ENCODE data around the gene RTCA. TPM values are rescaled to one million over a fixed set of nuclear protein-coding genes. Genes with fewer than 3 reads are reported as not detected.

Gene RTCA
- total RNA-seq, 1 donor from 2014 or later = 49.7 TPM

DNA sequence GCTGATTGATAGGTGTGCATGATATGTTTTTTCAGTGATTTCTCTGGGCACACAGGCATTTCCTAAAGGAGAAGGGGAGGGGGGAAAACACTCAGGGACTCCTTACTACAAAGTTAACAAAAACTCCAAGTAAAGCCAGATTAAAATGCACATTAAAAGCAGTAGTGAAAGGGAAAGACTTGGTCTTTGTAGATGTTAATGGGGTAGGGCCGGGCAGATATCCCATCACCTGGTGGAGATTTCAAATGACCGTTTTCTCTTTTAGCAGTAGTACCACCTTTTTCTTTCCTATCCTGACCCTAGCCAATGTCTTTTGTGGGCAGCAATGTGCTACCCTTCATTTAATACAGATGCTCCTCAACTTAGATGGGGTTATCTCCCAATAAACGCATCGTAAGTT is 32.5 kb downstream of the RTCA start:
- H3K4me3 Mint-ChIP-seq (ENCODE audit: unreplicated experiment) = no peak overlapping the region
- no peaks in the 10 kb centered on the region for H3K4me1 Mint-ChIP-seq (ENCODE audit: low read depth, unreplicated experiment)
- no peak for DNase-seq
- TF ChIP-seq, protein P1, sequence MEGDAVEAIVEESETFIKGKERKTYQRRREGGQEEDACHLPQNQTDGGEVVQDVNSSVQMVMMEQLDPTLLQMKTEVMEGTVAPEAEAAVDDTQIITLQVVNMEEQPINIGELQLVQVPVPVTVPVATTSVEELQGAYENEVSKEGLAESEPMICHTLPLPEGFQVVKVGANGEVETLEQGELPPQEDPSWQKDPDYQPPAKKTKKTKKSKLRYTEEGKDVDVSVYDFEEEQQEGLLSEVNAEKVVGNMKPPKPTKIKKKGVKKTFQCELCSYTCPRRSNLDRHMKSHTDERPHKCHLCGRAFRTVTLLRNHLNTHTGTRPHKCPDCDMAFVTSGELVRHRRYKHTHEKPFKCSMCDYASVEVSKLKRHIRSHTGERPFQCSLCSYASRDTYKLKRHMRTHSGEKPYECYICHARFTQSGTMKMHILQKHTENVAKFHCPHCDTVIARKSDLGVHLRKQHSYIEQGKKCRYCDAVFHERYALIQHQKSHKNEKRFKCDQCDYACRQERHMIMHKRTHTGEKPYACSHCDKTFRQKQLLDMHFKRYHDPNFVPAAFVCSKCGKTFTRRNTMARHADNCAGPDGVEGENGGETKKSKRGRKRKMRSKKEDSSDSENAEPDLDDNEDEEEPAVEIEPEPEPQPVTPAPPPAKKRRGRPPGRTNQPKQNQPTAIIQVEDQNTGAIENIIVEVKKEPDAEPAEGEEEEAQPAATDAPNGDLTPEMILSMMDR (IDR thresholded peaks at IDR 0.05; ENCODE audit: partially characterized antibody, unreplicated experiment) = no peak
- no peaks in the 10 kb centered on the region for H3K36me3 Mint-ChIP-seq (ENCODE audit: unreplicated experiment)
- no peak overlapping the region for H3K27ac Mint-ChIP-seq (ENCODE audit: unreplicated experiment)
- peaks cover 1% of the 10 kb centered on the region for H3K27me3 Mint-ChIP-seq (ENCODE audit: unreplicated experiment)
- H3K9me3 Mint-ChIP-seq (ENCODE audit: unreplicated experiment) = peaks cover 2% of the 10 kb centered on the region

DNA sequence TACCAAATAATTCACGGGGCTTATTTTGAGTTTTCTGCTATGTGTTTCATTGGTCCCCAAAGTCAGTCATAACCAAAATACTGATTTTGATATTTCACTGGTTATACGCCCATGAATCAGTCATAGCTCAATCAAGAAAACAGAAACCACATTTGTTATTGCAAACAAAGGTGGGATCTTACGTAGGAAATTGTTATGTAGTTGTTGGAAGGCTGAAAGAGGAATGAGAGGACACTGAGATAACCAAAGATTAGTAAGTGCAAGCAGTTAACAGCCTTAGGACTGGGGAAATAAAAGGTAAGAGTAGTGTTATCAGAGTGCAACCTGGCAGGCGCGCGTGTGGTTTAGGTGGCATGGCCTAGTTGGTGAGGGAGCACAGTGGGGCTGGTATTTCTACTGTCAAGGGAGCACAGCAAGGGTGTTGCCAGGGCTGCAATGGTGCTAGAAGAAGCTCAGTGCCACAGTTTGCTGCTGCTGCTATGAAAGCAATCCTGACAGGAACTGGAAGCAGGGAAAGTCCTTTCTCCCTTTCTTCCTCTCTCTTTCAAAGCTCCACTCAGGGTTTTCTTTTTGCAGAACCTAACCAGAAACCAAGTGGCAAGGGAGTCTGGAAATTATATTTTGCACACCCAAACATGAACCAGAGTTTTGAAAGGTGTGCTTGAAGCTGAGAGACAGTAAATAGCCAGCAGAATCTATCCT is 33.7 kb downstream of the RTCA start:
- Mint-ChIP-seq H3K9me3 (ENCODE audit: unreplicated experiment) (peaks cover 2% of the 10 kb centered on the region), H3K27me3 (ENCODE audit: unreplicated experiment) (peaks cover 1% of the 10 kb centered on the region), H3K27ac (ENCODE audit: unreplicated experiment) (no peak overlapping the region), H3K36me3 (ENCODE audit: unreplicated experiment) (no peaks in the 10 kb centered on the region), H3K4me3 (ENCODE audit: unreplicated experiment) (no peak overlapping the region), H3K4me1 (ENCODE audit: low read depth, unreplicated experiment) (no peaks in the 10 kb centered on the region)
- TF ChIP-seq, protein P1 (IDR thresholded peaks at IDR 0.05; ENCODE audit: partially characterized antibody, unreplicated experiment) = no peak
- no peak for DNase-seq

DNA sequence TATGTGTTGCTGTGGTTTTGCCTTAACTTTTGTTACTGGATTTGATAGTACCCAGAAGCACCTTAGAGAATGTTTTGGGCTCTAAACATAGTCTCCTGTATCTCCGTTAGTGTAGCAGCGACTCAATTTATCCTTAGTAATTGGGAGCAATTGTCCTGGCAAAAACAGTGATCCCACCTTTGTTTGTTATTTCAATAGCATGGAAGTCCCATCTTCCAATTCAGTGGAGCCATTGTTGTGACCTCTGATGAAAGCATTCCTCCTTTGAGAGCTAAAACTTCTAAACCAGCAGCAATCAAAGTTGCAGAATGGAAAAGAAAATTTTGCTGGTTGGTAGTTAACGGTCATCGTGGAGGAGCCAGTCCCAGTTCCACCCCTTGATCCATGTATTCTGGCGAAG is 34.7 kb downstream of the RTCA start:
- TF ChIP-seq, protein P1 (IDR thresholded peaks at IDR 0.05; ENCODE audit: partially characterized antibody, unreplicated experiment) = no peak
- no peaks in the 10 kb centered on the region for H3K36me3 Mint-ChIP-seq (ENCODE audit: unreplicated experiment)
- peaks cover 2% of the 10 kb centered on the region for H3K9me3 Mint-ChIP-seq (ENCODE audit: unreplicated experiment)
- no peaks in the 10 kb centered on the region for H3K4me1 Mint-ChIP-seq (ENCODE audit: low read depth, unreplicated experiment)
- no peak for DNase-seq
- peaks cover 1% of the 10 kb centered on the region for H3K27me3 Mint-ChIP-seq (ENCODE audit: unreplicated experiment)
- H3K27ac Mint-ChIP-seq (ENCODE audit: unreplicated experiment) = no peak overlapping the region
- H3K4me3 Mint-ChIP-seq (ENCODE audit: unreplicated experiment) = no peak overlapping the region

DNA sequence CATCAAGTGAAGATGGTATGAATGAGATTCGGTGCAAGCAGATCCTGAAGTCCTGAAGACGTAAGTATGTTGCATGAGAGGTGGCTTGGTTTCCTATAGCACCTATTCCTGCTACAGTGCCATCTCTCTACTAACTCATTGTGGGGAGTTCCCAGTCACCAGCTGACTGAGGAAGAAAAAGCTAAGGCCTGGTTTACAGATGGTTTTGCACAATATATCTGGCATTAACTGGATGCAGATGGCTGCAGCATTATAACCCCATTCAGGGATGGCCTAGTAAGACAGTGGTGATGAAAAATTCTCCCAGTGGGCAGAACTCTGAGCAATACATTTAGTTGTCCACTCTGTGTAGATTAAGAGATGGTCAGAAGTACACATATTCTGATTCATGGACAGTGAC is 36.7 kb downstream of the RTCA start:
- H3K4me3 Mint-ChIP-seq (ENCODE audit: unreplicated experiment) = no peak overlapping the region
- H3K27ac Mint-ChIP-seq (ENCODE audit: unreplicated experiment) = no peak overlapping the region
- DNase-seq = no peak
- H3K4me1 Mint-ChIP-seq (ENCODE audit: low read depth, unreplicated experiment) = no peaks in the 10 kb centered on the region
- H3K9me3 Mint-ChIP-seq (ENCODE audit: unreplicated experiment) = peaks cover 3% of the 10 kb centered on the region
- H3K27me3 Mint-ChIP-seq (ENCODE audit: unreplicated experiment) = no peaks in the 10 kb centered on the region
- peaks cover 4% of the 10 kb centered on the region for H3K36me3 Mint-ChIP-seq (ENCODE audit: unreplicated experiment)
- TF ChIP-seq, protein P1 (IDR thresholded peaks at IDR 0.05; ENCODE audit: partially characterized antibody, unreplicated experiment) = no peak

DNA sequence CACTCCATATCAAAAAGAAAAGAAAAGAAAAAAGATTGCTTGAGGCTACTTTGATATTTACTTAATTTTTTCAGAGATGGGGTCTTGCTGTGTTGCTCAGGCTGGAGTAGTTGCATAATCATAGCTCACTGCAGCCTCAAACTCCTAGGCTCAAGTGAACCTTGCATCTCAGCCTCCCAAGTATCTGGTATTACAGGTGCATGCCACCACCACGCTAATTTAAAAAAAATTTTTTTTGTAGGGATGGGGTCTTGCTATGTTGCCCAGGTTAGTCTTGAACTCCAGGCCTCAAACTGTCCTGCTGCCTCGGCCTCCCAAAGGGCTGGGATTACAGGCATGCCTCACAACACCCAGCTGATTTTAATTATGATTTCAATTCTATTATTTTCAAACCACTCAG is 38.2 kb downstream of the RTCA start:
- Mint-ChIP-seq H3K27ac (ENCODE audit: unreplicated experiment) (no peak overlapping the region), H3K27me3 (ENCODE audit: unreplicated experiment) (no peaks in the 10 kb centered on the region), H3K36me3 (ENCODE audit: unreplicated experiment) (peaks cover 4% of the 10 kb centered on the region), H3K9me3 (ENCODE audit: unreplicated experiment) (peaks cover 2% of the 10 kb centered on the region), H3K4me3 (ENCODE audit: unreplicated experiment) (no peak overlapping the region), H3K4me1 (ENCODE audit: low read depth, unreplicated experiment) (no peaks in the 10 kb centered on the region)
- no peak for DNase-seq
- TF ChIP-seq, protein P1 (IDR thresholded peaks at IDR 0.05; ENCODE audit: partially characterized antibody, unreplicated experiment) = no peak
